ENCODE data around the gene AGTRAP.

Gene AGTRAP

GRCh38 chr1:11720525-11720924 lies 15.4 kb upstream of the AGTRAP start:
- no peak for TF ChIP-seq TAF1 (IDR thresholded peaks at IDR 0.05; ENCODE audit: borderline replicate concordance, insufficient read depth, low read length)
- TF ChIP-seq POLR2AphosphoS5 (IDR thresholded peaks at IDR 0.05; ENCODE audit: low read depth, low read length): no peak
- TF ChIP-seq REST (IDR thresholded peaks at IDR 0.05; ENCODE audit: insufficient read depth in 1 of 2, low read depth in 2 of 2, low read length in 2 of 2): no peak
- TF ChIP-seq FOXP2 (optimal IDR thresholded peaks at IDR 0.05; ENCODE audit: borderline replicate concordance, extremely low read depth, extremely low read length, insufficient read depth): no peak
- no peak for TF ChIP-seq SIN3A (IDR thresholded peaks at IDR 0.05; ENCODE audit: borderline replicate concordance, insufficient read depth, low read length)

- no peak for TF ChIP-seq POLR2AphosphoS5 (IDR thresholded peaks at IDR 0.05; ENCODE audit: low read depth, low read length)
- no peak for TF ChIP-seq SIN3A (IDR thresholded peaks at IDR 0.05; ENCODE audit: borderline replicate concordance, insufficient read depth, low read length)
- TF ChIP-seq REST (IDR thresholded peaks at IDR 0.05; ENCODE audit: insufficient read depth in 1 of 2, low read depth in 2 of 2, low read length in 2 of 2): no peak
- no peak for TF ChIP-seq TAF1 (IDR thresholded peaks at IDR 0.05; ENCODE audit: borderline replicate concordance, insufficient read depth, low read length)
- no peak for TF ChIP-seq FOXP2 (optimal IDR thresholded peaks at IDR 0.05; ENCODE audit: borderline replicate concordance, extremely low read depth, extremely low read length, insufficient read depth)
Observed at GRCh38 chr1:11721311-11721710, 14.6 kb upstream of the AGTRAP start.

- TF ChIP-seq POLR2AphosphoS5 (IDR thresholded peaks at IDR 0.05; ENCODE audit: low read depth, low read length): no peak
- TF ChIP-seq FOXP2 (optimal IDR thresholded peaks at IDR 0.05; ENCODE audit: borderline replicate concordance, extremely low read depth, extremely low read length, insufficient read depth): no peak
- no peak for TF ChIP-seq TAF1 (IDR thresholded peaks at IDR 0.05; ENCODE audit: borderline replicate concordance, insufficient read depth, low read length)
- TF ChIP-seq REST (IDR thresholded peaks at IDR 0.05; ENCODE audit: insufficient read depth in 1 of 2, low read depth in 2 of 2, low read length in 2 of 2): no peak
- no peak for TF ChIP-seq SIN3A (IDR thresholded peaks at IDR 0.05; ENCODE audit: borderline replicate concordance, insufficient read depth, low read length)
Observed at GRCh38 chr1:11722538-11722937, 13.4 kb upstream of the AGTRAP start.

DNA sequence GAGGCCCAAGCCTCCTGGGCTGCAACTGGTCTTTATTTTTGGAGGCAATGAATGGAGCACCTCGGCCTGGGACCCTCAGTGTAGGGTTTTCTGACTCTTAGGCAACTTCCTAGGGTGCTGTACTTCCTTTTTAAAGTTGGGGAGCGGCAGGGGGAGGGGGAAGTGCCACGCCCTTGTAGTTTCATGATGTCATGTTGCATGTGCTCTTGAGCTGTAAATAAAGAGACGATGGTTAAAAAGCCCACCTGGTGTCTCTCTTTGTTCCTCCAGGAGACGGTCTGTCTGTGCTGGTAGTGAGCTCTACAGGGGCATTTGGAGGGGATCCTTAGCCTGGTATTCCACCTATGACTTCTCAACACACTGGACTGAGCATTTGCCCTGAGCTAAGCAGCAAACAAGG lies 10.3 kb upstream of the AGTRAP start:
- TF ChIP-seq POLR2AphosphoS5 (IDR thresholded peaks at IDR 0.05; ENCODE audit: low read depth, low read length) (no peak), SIN3A (IDR thresholded peaks at IDR 0.05; ENCODE audit: borderline replicate concordance, insufficient read depth, low read length) (no peak), TAF1 (IDR thresholded peaks at IDR 0.05; ENCODE audit: borderline replicate concordance, insufficient read depth, low read length) (no peak), FOXP2 (optimal IDR thresholded peaks at IDR 0.05; ENCODE audit: borderline replicate concordance, extremely low read depth, extremely low read length, insufficient read depth) (no peak), REST (IDR thresholded peaks at IDR 0.05; ENCODE audit: insufficient read depth in 1 of 2, low read depth in 2 of 2, low read length in 2 of 2) (no peak)

DNA sequence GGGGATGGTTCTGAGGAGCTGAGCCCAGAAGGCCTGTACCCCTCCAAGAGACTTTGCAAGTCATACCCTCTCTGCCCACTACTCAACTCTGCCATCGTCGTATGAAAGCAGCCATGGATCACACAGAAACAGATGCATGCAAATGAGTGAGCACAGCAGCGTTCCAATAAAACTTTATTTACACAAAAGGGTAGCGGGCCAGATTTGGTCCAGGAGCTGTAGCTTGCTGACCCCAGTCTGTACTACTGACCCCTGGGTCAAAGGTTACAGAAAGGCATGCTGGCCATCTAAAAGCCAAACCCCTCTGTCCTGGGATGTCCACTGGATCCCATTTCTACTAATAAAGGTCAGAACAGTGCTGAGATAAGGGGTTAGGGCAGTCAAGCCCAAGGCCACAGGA lies 8.8 kb upstream of the AGTRAP start:
- no peak for TF ChIP-seq REST (IDR thresholded peaks at IDR 0.05; ENCODE audit: insufficient read depth in 1 of 2, low read depth in 2 of 2, low read length in 2 of 2)

Measured in PFSK-1 (cell line).